IMR-90 (cell line): ENCODE results near the gene ALDOC.

Experiments used
- BHLHE40 ChIP-seq: fragments of 150-350 bp; IDR thresholded peaks from 2 replicates; pipeline ENCODE4 v1.6.1; 2016; ENCODE audit warnings: mild to moderate bottlenecking, low read depth, low read length
- CEBPB ChIP-seq: IDR thresholded peaks from 2 replicates; pipeline ENCODE4 v1.6.1; 2012; ENCODE audit warnings: low read depth, low read length, improper control_type of control experiment
- CHD1 ChIP-seq: IDR thresholded peaks from 2 replicates; pipeline ENCODE4 v1.6.1; 2012; ENCODE audit warnings: low read depth, low read length, improper control_type of control experiment
- CTCF ChIP-seq: conservative IDR thresholded peaks from 2 replicates; pipeline ENCODE4 v1.5.1; 2012; ENCODE audit warnings: mild to moderate bottlenecking, low read depth, low read length, improper control_type of control experiment
- ELK1 ChIP-seq: fragments of 150-350 bp; IDR thresholded peaks from 2 replicates; pipeline ENCODE4 v1.6.1; 2016; ENCODE audit warnings: low read depth, mild to moderate bottlenecking, low read length, moderate library complexity, borderline replicate concordance
- MXI1 ChIP-seq: IDR thresholded peaks from 2 replicates; pipeline ENCODE4 v1.6.1; 2012; ENCODE audit warnings: low read depth, mild to moderate bottlenecking, low read length, moderate library complexity, borderline replicate concordance
- POLR2A ChIP-seq: IDR thresholded peaks from 2 replicates; pipeline ENCODE4 v1.6.1; 2012; ENCODE audit warnings: mild to moderate bottlenecking, low read depth, low read length
- RAD21 ChIP-seq: IDR thresholded peaks from 2 replicates; pipeline ENCODE4 v1.6.1; 2012; ENCODE audit warnings: low read length, improper control_type of control experiment
- RCOR1 ChIP-seq: IDR thresholded peaks from 2 replicates; pipeline ENCODE4 v1.6.1; 2012; ENCODE audit warnings: mild to moderate bottlenecking, low read length, improper control_type of control experiment; ENCODE audit not compliant: insufficient replicate concordance
- SMC3 ChIP-seq: fragments of 150-350 bp; IDR thresholded peaks from 2 replicates; pipeline ENCODE4 v1.6.1; 2016; ENCODE audit warnings: low read depth, mild to moderate bottlenecking, antibody characterized with exemption, low read length, moderate library complexity
- USF2 ChIP-seq: fragments of 150-350 bp; IDR thresholded peaks from 2 replicates; pipeline ENCODE4 v1.6.1; 2017; ENCODE audit warnings: mild to moderate bottlenecking, antibody characterized with exemption, low read length, low read depth

GRCh38 chr17:28574526-28574925 lies 2.2 kb downstream of the ALDOC start:
- TF ChIP-seq POLR2A (no peak), CTCF (no peak), CEBPB (no peak), BHLHE40 (no peak), MXI1 (no peak), SMC3 (no peak), RAD21 (no peak), ELK1 (no peak), CHD1 (no peak), RCOR1 (no peak), USF2 (no peak)
